SU-DHL-6 (cell line): Measurements from ENCODE around the gene HPRT1.

Source experiments
- CTCF ChIP-seq: fragments of 200-600 bp; sonication (generic); IDR thresholded peaks from one replicate; pipeline ENCODE4 v1.5.1; 2017; ENCODE audit warnings: antibody characterized with exemption, mild to moderate bottlenecking, low read length, moderate library complexity; ENCODE audit not compliant: insufficient read depth, poor library complexity, severe bottlenecking
- EZH2phosphoT487 ChIP-seq: fragments of 200-600 bp; sonication (generic), shearing (Covaris generic); conservative IDR thresholded peaks from 2 replicates; pipeline ENCODE4 v1.6.1; 2018; ENCODE audit warnings: mild to moderate bottlenecking, antibody characterized with exemption, low read length, moderate library complexity, mixed read lengths

- TF ChIP-seq CTCF (no peak), EZH2phosphoT487 (no peak)
Observed at GRCh38 chrX:134529481-134529880, 69.5 kb downstream of the HPRT1 start.
